ENCODE measurements around the gene TUBA1A. TPM values are rescaled to one million over a fixed set of nuclear protein-coding genes. Genes with fewer than 3 reads are reported as not detected.

TUBA1A gene
- total and polyA plus RNA-seq, 5 donors from 2014 or later, result 213 to 298 (median 250) TPM

GRCh38 chr12:49161092-49161795 is 27.6 kb downstream of the TUBA1A start:
- Mint-ChIP-seq H3K4me3 (no peak overlapping the region), H3K4me1 (no peaks in the 10 kb centered on the region), H3K27ac (peak overlapping the region in 1 of 3 donors; percentile 52), H3K36me3 (no peaks in the 10 kb centered on the region), H3K27me3 (no peaks in the 10 kb centered on the region), H3K9me3 (no peaks in the 10 kb centered on the region)
- ATAC-seq (ENCODE audit: low read depth in 2 of 2), result no peak
- no peaks in the 10 kb centered on the region for H3K4me1 ChIP-seq (ENCODE audit: control insufficient read depth, insufficient read depth, low read length, poor library complexity, severe bottlenecking)
- no peak for DNase-seq
- no peaks in the 10 kb centered on the region for H3K27me3 ChIP-seq (ENCODE audit: control insufficient read depth, insufficient read depth, low read length)
- H3K27ac ChIP-seq (ENCODE audit: insufficient read depth, low read length, poor library complexity, severe bottlenecking), result no peak overlapping the region
- H3K36me3 ChIP-seq (ENCODE audit: control insufficient read depth, insufficient read depth, low read length), result no peaks in the 10 kb centered on the region
- H3K4me3 ChIP-seq (ENCODE audit: low read depth, low read length), result no peak overlapping the region
- no peaks in the 10 kb centered on the region for H3K9me3 ChIP-seq (ENCODE audit: control insufficient read depth in 2 of 2, low read length in 2 of 2)

GRCh38 chr12:49160399-49160798 is 28.5 kb downstream of the TUBA1A start:
- no peak overlapping the region for H3K27ac Mint-ChIP-seq
- H3K4me3 ChIP-seq (ENCODE audit: low read depth, low read length), result no peak overlapping the region

GRCh38 chr12:49154221-49154620 is 34.7 kb downstream of the TUBA1A start:
- no peak overlapping the region for H3K4me3 Mint-ChIP-seq
- H3K4me3 ChIP-seq (ENCODE audit: low read depth, low read length), result no peak overlapping the region
- no peak for DNase-seq
- no peak overlapping the region for H3K27ac ChIP-seq (ENCODE audit: insufficient read depth, low read length, poor library complexity, severe bottlenecking)
- ATAC-seq (ENCODE audit: low read depth in 2 of 2), result no peak
- H3K9me3 Mint-ChIP-seq, result no peaks in the 10 kb centered on the region
- H3K4me1 ChIP-seq (ENCODE audit: control insufficient read depth, insufficient read depth, low read length, poor library complexity, severe bottlenecking), result no peaks in the 10 kb centered on the region
- no peaks in the 10 kb centered on the region for H3K4me1 Mint-ChIP-seq
- H3K27me3 Mint-ChIP-seq, result no peaks in the 10 kb centered on the region
- H3K36me3 ChIP-seq (ENCODE audit: control insufficient read depth, insufficient read depth, low read length), result no peaks in the 10 kb centered on the region
- H3K27me3 ChIP-seq (ENCODE audit: control insufficient read depth, insufficient read depth, low read length), result no peaks in the 10 kb centered on the region
- H3K27ac Mint-ChIP-seq, result no peak overlapping the region
- H3K36me3 Mint-ChIP-seq, result peaks cover 3% of the 10 kb centered on the region
- no peaks in the 10 kb centered on the region for H3K9me3 ChIP-seq (ENCODE audit: control insufficient read depth in 2 of 2, low read length in 2 of 2)

More at GRCh38 chr12:49160399-49160798, 28.5 kb downstream of the TUBA1A start:
- no peaks in the 10 kb centered on the region for H3K36me3 Mint-ChIP-seq
- no peaks in the 10 kb centered on the region for H3K9me3 Mint-ChIP-seq
- Histone ChIP-seq H3K36me3 (ENCODE audit: control insufficient read depth, insufficient read depth, low read length) (no peaks in the 10 kb centered on the region), H3K9me3 (ENCODE audit: control insufficient read depth in 2 of 2, low read length in 2 of 2) (no peaks in the 10 kb centered on the region), H3K27me3 (ENCODE audit: control insufficient read depth, insufficient read depth, low read length) (no peaks in the 10 kb centered on the region), H3K4me1 (ENCODE audit: control insufficient read depth, insufficient read depth, low read length, poor library complexity, severe bottlenecking) (no peaks in the 10 kb centered on the region), H3K27ac (ENCODE audit: insufficient read depth, low read length, poor library complexity, severe bottlenecking) (no peak overlapping the region)
- no peaks in the 10 kb centered on the region for H3K27me3 Mint-ChIP-seq
- DNase-seq (peak in 1 of 3 donors; percentile 9), ATAC-seq (ENCODE audit: low read depth in 2 of 2) (no peak)
- H3K4me3 Mint-ChIP-seq, result no peak overlapping the region
- H3K4me1 Mint-ChIP-seq, result no peaks in the 10 kb centered on the region

- H3K4me1 Mint-ChIP-seq, result peaks cover 0 to 6% (median 3%) of the 10 kb centered on the region in 4 donors
These were observed 41.5 kb downstream of the TUBA1A start for GRCh38 chr12:49147384-49147783.

DNA sequence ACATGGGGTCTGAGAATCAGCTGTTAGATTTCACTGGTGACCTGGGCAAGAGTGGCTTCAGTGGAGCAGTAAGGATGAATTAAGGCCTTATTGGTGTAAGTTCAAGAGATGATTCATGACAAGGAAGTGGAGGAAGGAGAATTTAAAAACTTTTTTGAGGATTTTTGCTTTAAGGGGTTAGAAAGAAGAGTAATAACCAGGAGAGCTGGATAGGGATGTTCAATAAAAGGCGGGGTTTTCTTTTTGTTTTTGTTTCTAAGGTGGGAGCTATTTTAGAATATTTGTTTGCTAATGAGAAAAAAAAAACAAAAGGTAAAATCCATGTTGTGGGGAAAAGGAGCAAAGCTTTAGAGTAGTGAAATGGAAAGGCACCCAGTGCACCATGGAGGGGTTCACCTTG is 42.5 kb downstream of the TUBA1A start:
- Mint-ChIP-seq H3K4me3 (no peak overlapping the region), H3K4me1 (peaks cover 0 to 6% (median 3%) of the 10 kb centered on the region in 4 donors), H3K36me3 (peaks cover 10% of the 10 kb centered on the region), H3K27ac (no peak overlapping the region), H3K27me3 (no peaks in the 10 kb centered on the region), H3K9me3 (no peaks in the 10 kb centered on the region)
- Histone ChIP-seq H3K36me3 (ENCODE audit: control insufficient read depth, insufficient read depth, low read length) (no peaks in the 10 kb centered on the region), H3K4me3 (ENCODE audit: low read depth, low read length) (no peak overlapping the region), H3K9me3 (ENCODE audit: control insufficient read depth in 2 of 2, low read length in 2 of 2) (no peaks in the 10 kb centered on the region), H3K27ac (ENCODE audit: insufficient read depth, low read length, poor library complexity, severe bottlenecking) (no peak overlapping the region), H3K4me1 (ENCODE audit: control insufficient read depth, insufficient read depth, low read length, poor library complexity, severe bottlenecking) (no peaks in the 10 kb centered on the region), H3K27me3 (ENCODE audit: control insufficient read depth, insufficient read depth, low read length) (no peaks in the 10 kb centered on the region)
- DNase-seq (no peak), ATAC-seq (ENCODE audit: low read depth in 2 of 2) (no peak)

More at GRCh38 chr12:49147384-49147783, 41.5 kb downstream of the TUBA1A start:
- Histone ChIP-seq H3K4me1 (ENCODE audit: control insufficient read depth, insufficient read depth, low read length, poor library complexity, severe bottlenecking) (no peaks in the 10 kb centered on the region), H3K27me3 (ENCODE audit: control insufficient read depth, insufficient read depth, low read length) (no peaks in the 10 kb centered on the region), H3K36me3 (ENCODE audit: control insufficient read depth, insufficient read depth, low read length) (no peaks in the 10 kb centered on the region), H3K27ac (ENCODE audit: insufficient read depth, low read length, poor library complexity, severe bottlenecking) (no peak overlapping the region), H3K9me3 (ENCODE audit: control insufficient read depth in 2 of 2, low read length in 2 of 2) (no peaks in the 10 kb centered on the region), H3K4me3 (ENCODE audit: low read depth, low read length) (no peak overlapping the region)
- DNase-seq (no peak), ATAC-seq (ENCODE audit: low read depth in 2 of 2) (no peak)
- Mint-ChIP-seq H3K36me3 (peaks cover 9% of the 10 kb centered on the region), H3K27me3 (no peaks in the 10 kb centered on the region), H3K4me3 (no peak overlapping the region), H3K27ac (peak overlapping the region in 1 of 3 donors; percentile 26), H3K9me3 (no peaks in the 10 kb centered on the region)

DNA sequence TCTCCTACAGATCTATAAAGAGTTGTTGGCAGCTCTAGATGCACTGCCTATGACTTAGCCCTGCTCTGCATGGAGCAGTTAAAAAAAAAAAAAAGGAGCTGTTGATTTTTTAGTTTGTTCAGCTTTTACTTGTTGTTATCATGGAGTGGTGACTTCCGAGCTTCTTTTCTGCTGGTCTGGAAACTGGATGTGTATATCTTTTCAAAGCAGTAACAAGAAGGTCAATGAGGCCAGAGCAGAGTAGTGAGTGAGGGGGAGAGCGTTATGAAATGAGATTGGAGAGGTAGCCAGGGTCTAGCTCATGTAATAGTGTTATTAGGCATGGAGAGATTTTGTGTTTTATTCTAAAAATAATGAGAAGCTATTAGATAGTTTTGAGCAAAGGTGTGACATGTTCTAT is 44.5 kb downstream of the TUBA1A start:
- no peak for ATAC-seq (ENCODE audit: low read depth in 2 of 2)
- no peaks in the 10 kb centered on the region for H3K9me3 Mint-ChIP-seq
- peaks cover 3 to 12% (median 8%) of the 10 kb centered on the region in 4 donors for H3K4me1 Mint-ChIP-seq

DNA sequence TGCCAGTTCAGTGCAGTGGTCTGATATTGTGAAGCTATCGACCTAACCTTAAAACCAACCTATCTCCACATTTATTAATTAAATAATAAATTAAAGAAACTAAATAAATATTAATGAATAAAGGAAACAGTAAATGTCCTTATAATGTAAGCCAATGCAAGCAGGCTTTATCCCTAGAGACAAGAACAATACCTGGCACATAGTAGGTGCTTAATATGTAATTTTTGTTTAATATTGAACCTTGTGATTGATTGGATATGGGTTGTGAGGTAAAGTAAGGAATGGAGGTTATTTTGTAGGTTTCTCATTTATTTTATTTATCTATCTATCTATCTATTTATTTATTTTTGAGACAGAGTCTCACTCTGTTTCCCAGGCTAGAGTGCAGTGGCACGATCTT is 49.9 kb downstream of the TUBA1A start:
- no peak overlapping the region for H3K27ac Mint-ChIP-seq

More for the DNA sequence above, 44.5 kb downstream of the TUBA1A start:
- no peaks in the 10 kb centered on the region for H3K36me3 ChIP-seq (ENCODE audit: control insufficient read depth, insufficient read depth, low read length)
- no peak overlapping the region for H3K27ac Mint-ChIP-seq
- H3K4me1 ChIP-seq (ENCODE audit: control insufficient read depth, insufficient read depth, low read length, poor library complexity, severe bottlenecking), result no peaks in the 10 kb centered on the region
- no peak overlapping the region for H3K27ac ChIP-seq (ENCODE audit: insufficient read depth, low read length, poor library complexity, severe bottlenecking)
- no peaks in the 10 kb centered on the region for H3K27me3 Mint-ChIP-seq
- H3K4me3 Mint-ChIP-seq, result no peak overlapping the region
- no peak for DNase-seq
- H3K4me3 ChIP-seq (ENCODE audit: low read depth, low read length), result no peak overlapping the region
- H3K27me3 ChIP-seq (ENCODE audit: control insufficient read depth, insufficient read depth, low read length), result no peaks in the 10 kb centered on the region
- peaks cover 12% of the 10 kb centered on the region for H3K36me3 Mint-ChIP-seq
- no peaks in the 10 kb centered on the region for H3K9me3 ChIP-seq (ENCODE audit: control insufficient read depth in 2 of 2, low read length in 2 of 2)

GRCh38 chr12:49138587-49138986 is 50.3 kb downstream of the TUBA1A start:
- Mint-ChIP-seq H3K36me3 (peaks cover 7% of the 10 kb centered on the region), H3K4me3 (no peak overlapping the region), H3K9me3 (no peaks in the 10 kb centered on the region), H3K27ac (no peak overlapping the region), H3K27me3 (no peaks in the 10 kb centered on the region), H3K4me1 (peaks cover 5 to 19% (median 9%) of the 10 kb centered on the region in 4 donors)
- no peak for ATAC-seq (ENCODE audit: low read depth in 2 of 2)
- H3K36me3 ChIP-seq (ENCODE audit: control insufficient read depth, insufficient read depth, low read length), result no peaks in the 10 kb centered on the region
- no peak for DNase-seq
- no peaks in the 10 kb centered on the region for H3K4me1 ChIP-seq (ENCODE audit: control insufficient read depth, insufficient read depth, low read length, poor library complexity, severe bottlenecking)
- H3K27ac ChIP-seq (ENCODE audit: insufficient read depth, low read length, poor library complexity, severe bottlenecking), result no peak overlapping the region
- no peaks in the 10 kb centered on the region for H3K9me3 ChIP-seq (ENCODE audit: control insufficient read depth in 2 of 2, low read length in 2 of 2)
- H3K4me3 ChIP-seq (ENCODE audit: low read depth, low read length), result no peak overlapping the region
- H3K27me3 ChIP-seq (ENCODE audit: control insufficient read depth, insufficient read depth, low read length), result no peaks in the 10 kb centered on the region

More for the DNA sequence above, 49.9 kb downstream of the TUBA1A start:
- no peak overlapping the region for H3K27ac ChIP-seq (ENCODE audit: insufficient read depth, low read length, poor library complexity, severe bottlenecking)
- peaks cover 7% of the 10 kb centered on the region for H3K36me3 Mint-ChIP-seq
- H3K27me3 ChIP-seq (ENCODE audit: control insufficient read depth, insufficient read depth, low read length), result no peaks in the 10 kb centered on the region
- DNase-seq (no peak), ATAC-seq (ENCODE audit: low read depth in 2 of 2) (no peak)
- H3K4me1 Mint-ChIP-seq, result peaks cover 3 to 16% (median 6%) of the 10 kb centered on the region in 4 donors
- H3K9me3 ChIP-seq (ENCODE audit: control insufficient read depth in 2 of 2, low read length in 2 of 2), result no peaks in the 10 kb centered on the region
- no peaks in the 10 kb centered on the region for H3K9me3 Mint-ChIP-seq
- no peaks in the 10 kb centered on the region for H3K27me3 Mint-ChIP-seq
- H3K4me1 ChIP-seq (ENCODE audit: control insufficient read depth, insufficient read depth, low read length, poor library complexity, severe bottlenecking), result no peaks in the 10 kb centered on the region
- no peak overlapping the region for H3K4me3 Mint-ChIP-seq
- no peak overlapping the region for H3K4me3 ChIP-seq (ENCODE audit: low read depth, low read length)
- no peaks in the 10 kb centered on the region for H3K36me3 ChIP-seq (ENCODE audit: control insufficient read depth, insufficient read depth, low read length)
